Liver (tissue), 9 donors: ENCODE data around the gene UNC79. TPM values are rescaled to one million over a fixed set of nuclear protein-coding genes. Genes with fewer than 3 reads are reported as not detected.

Experiments used
- DNase-seq: peaks from one replicate; pipeline ENCODE4 v3.0.0-alpha.2; 2017; ENCODE audit warnings: low spot score
- H3K27ac ChIP-seq, 2 donors: one replicate each; pipeline ENCODE4 v1.7.0; 2013; ENCODE audit warnings: inconsistent platforms in 2 of 2, low read length in 2 of 2, control low read depth in 1 of 2, low read depth in 1 of 2, mild to moderate bottlenecking in 1 of 2
- H3K27me3 ChIP-seq, 4 donors: one replicate each; pipeline versions ENCODE4 v1.6.1 to v1.7.0; 2013; ENCODE audit warnings: low read length in 3 of 4, inconsistent platforms in 1 of 4, mild to moderate bottlenecking in 1 of 4, moderate library complexity in 1 of 4; ENCODE audit not compliant: control insufficient read depth in 4 of 4, insufficient read depth in 4 of 4
- H3K36me3 ChIP-seq, 4 donors: one replicate each; pipeline versions ENCODE4 v1.6.1 to v1.7.0; 2013; ENCODE audit warnings: low read length in 3 of 4, mild to moderate bottlenecking in 3 of 4, low read depth in 1 of 4, moderate library complexity in 1 of 4; ENCODE audit not compliant: control insufficient read depth in 4 of 4, insufficient read depth in 3 of 4
- H3K4me1 ChIP-seq, 4 donors: one replicate each; pipeline versions ENCODE4 v1.6.1 to v1.7.0; 2013; ENCODE audit warnings: low read length in 3 of 4, mild to moderate bottlenecking in 3 of 4, moderate library complexity in 1 of 4; ENCODE audit not compliant: control insufficient read depth in 4 of 4, insufficient read depth in 4 of 4
- H3K4me3 ChIP-seq, 3 donors: one replicate each; pipeline versions ENCODE4 v1.6.1 to v1.7.0; 2013; ENCODE audit warnings: low read length in 3 of 3, control low read depth in 1 of 3, low read depth in 1 of 3, mild to moderate bottlenecking in 1 of 3
- H3K9ac ChIP-seq, 2 donors: one replicate each; pipeline ENCODE4 v1.7.0; 2013; ENCODE audit warnings: low read length in 2 of 2, mild to moderate bottlenecking in 2 of 2, moderate library complexity in 2 of 2, control low read depth in 1 of 2, low read depth in 1 of 2
- H3K9me3 ChIP-seq, 4 donors: one replicate each; pipeline versions ENCODE4 v1.6.1 to v1.7.0; 2013; ENCODE audit warnings: low read length in 3 of 4; ENCODE audit not compliant: control insufficient read depth in 4 of 4
- CTCF ChIP-seq: fragments of 150-350 bp; IDR thresholded peaks from 2 replicates; pipeline ENCODE4 v1.5.1; 2017; ENCODE audit warnings: improper control_type of control experiment, low read depth, low read length; ENCODE audit not compliant: missing input control
- FOXA1 ChIP-seq: IDR thresholded peaks from 2 replicates; pipeline ENCODE4 v1.6.1; 2016; ENCODE audit warnings: antibody characterized with exemption
- GABPA ChIP-seq, 2 donors: IDR thresholded peaks in 1 of 2; conservative IDR thresholded peaks in 1 of 2; 2 replicates each; pipeline ENCODE4 v1.6.1; 2016; ENCODE audit warnings: antibody characterized with exemption in 2 of 2, mild to moderate bottlenecking in 1 of 2, moderate library complexity in 1 of 2
- HNF4A ChIP-seq, 2 donors: conservative IDR thresholded peaks; 2 replicates each; pipeline ENCODE4 v1.6.1; 2016; ENCODE audit warnings: antibody characterized with exemption in 2 of 2, mild to moderate bottlenecking in 2 of 2
- JUND ChIP-seq, 2 donors: IDR thresholded peaks; 2 replicates each; pipeline ENCODE4 v1.6.1; 2016; ENCODE audit warnings: antibody characterized with exemption in 2 of 2
- RAD21 ChIP-seq, 2 donors: IDR thresholded peaks; 2 replicates each; pipeline ENCODE4 v1.6.1; 2016; ENCODE audit warnings: antibody characterized with exemption in 2 of 2, mild to moderate bottlenecking in 2 of 2
- SP1 ChIP-seq: IDR thresholded peaks from 2 replicates; pipeline ENCODE4 v1.6.1; 2018; ENCODE audit warnings: antibody characterized with exemption, mild to moderate bottlenecking
- YY1 ChIP-seq: IDR thresholded peaks from 2 replicates; pipeline ENCODE4 v1.6.1; 2016; ENCODE audit warnings: antibody characterized with exemption, mild to moderate bottlenecking
- WGBS: extraction: QIAGEN DNeasy Blood & Tissue Kit; methylation state at CpG from one replicate; pipeline ENCODE4 v1.1.7; 2013; 5-methylcytosine and 5-hydroxymethylcytosine counted together
- polyA plus RNA-seq, 2 donors: library from polyadenylated mRNA; stranded (reverse) in 1 of 2; unstranded in 1 of 2; fragments of 200-250 nt in 1 of 2; fragments of >200 nt in 1 of 2; fragmentation: Nextera tagmentation in 1 of 2; extraction: Ambion mirVana in 1 of 2; gene quantifications; one replicate each; pipeline versions ENCODE4 v1.2.1 to v1.2.3, GENCODE V29; 2013 to 2015
- total RNA-seq, 2 donors: library from RNA; depleted of rRNA; stranded (reverse); fragments of >200 nt; gene quantifications; one replicate each; pipeline ENCODE4 v1.2.3, GENCODE V29; 2014
- TF ChIP-seq, protein P1 (sequence below): IDR thresholded peaks from 2 replicates; pipeline ENCODE4 v1.6.1; 2016; ENCODE audit warnings: antibody characterized with exemption
- TF ChIP-seq, protein P2 (sequence below): IDR thresholded peaks from 2 replicates; pipeline ENCODE4 v1.6.1; 2016; ENCODE audit warnings: antibody characterized with exemption
- donor health status: healthy.
- donor health status: healthy.
- donor health status: healthy.
- donor health status: healthy.
- donor health status: healthy.

Gene UNC79
- total and polyA plus RNA-seq, 4 donors, result 0.01 to 0.08 (median 0.05) TPM; not detected in 1

DNA sequence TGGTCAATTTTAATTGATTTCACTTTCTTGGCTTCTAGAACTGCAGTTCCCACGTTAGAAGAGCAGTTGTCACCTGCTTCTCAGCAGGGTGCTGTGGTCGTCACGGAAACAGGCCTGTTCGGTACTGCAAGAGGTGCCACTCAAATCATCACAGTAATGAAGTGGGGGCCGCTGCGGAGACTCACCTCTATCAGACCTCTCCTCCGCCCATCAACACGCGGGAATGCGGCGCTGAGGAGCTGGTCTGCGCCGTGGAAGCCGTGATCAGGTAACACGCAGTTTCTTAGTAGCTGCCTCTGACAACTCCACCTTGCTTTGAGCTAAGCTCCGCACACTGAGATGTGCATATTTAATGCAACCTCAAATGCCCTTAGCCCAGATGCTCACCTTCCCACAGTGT lies 107.2 kb downstream of the UNC79 start:
- DNase-seq, result no peak
- H3K36me3 ChIP-seq, result no peaks in the 10 kb centered on the region
- no peak overlapping the region for H3K27ac ChIP-seq
- H3K9ac ChIP-seq, result no peak overlapping the region
- H3K9me3 ChIP-seq, result no peaks in the 10 kb centered on the region
- WGBS, result 87% methylated on average over 16 of the region's 16 CpGs
- no peaks in the 10 kb centered on the region for H3K4me1 ChIP-seq
- no peak overlapping the region for H3K4me3 ChIP-seq
- TF ChIP-seq, protein P1, sequence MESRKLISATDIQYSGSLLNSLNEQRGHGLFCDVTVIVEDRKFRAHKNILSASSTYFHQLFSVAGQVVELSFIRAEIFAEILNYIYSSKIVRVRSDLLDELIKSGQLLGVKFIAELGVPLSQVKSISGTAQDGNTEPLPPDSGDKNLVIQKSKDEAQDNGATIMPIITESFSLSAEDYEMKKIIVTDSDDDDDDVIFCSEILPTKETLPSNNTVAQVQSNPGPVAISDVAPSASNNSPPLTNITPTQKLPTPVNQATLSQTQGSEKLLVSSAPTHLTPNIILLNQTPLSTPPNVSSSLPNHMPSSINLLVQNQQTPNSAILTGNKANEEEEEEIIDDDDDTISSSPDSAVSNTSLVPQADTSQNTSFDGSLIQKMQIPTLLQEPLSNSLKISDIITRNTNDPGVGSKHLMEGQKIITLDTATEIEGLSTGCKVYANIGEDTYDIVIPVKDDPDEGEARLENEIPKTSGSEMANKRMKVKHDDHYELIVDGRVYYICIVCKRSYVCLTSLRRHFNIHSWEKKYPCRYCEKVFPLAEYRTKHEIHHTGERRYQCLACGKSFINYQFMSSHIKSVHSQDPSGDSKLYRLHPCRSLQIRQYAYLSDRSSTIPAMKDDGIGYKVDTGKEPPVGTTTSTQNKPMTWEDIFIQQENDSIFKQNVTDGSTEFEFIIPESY, result no peak
- TF ChIP-seq YY1, result no peak
- no peak for TF ChIP-seq JUND (IDR thresholded peaks at IDR 0.05)
- TF ChIP-seq, protein P2, sequence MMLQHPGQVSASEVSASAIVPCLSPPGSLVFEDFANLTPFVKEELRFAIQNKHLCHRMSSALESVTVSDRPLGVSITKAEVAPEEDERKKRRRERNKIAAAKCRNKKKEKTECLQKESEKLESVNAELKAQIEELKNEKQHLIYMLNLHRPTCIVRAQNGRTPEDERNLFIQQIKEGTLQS, result no peak
- TF ChIP-seq RAD21 (IDR thresholded peaks at IDR 0.05), result no peak
- no peak for TF ChIP-seq CTCF
- peaks cover 0 to 3% (median 0%) of the 10 kb centered on the region in 4 donors for H3K27me3 ChIP-seq

DNA sequence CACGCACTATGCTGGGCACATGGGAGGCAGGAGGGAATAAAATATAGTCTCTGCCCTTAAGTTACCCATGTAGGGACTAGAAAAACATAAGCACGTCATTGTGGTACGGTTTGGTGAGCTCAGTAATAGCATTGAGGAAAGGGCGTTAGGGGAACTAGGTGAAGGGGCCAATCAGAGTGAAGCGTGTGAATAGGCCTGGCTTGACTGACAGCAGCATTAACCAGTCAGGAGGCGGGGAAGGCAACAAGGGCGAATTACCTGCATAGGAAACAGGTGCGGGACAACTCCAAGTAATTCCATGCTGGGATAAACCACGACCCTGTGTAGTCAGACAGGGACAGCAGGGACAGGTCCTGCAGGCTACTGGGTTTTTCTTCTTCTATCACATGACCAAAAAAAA lies 107.7 kb downstream of the UNC79 start:
- no peak for DNase-seq
- no peak for TF ChIP-seq GABPA (IDR thresholded peaks at IDR 0.05 in 1 of 2, conservative IDR thresholded peaks at IDR 0.05 in 1 of 2)
- no peak for TF ChIP-seq YY1
- no peak for TF ChIP-seq RAD21 (IDR thresholded peaks at IDR 0.05)
- TF ChIP-seq HNF4A (conservative IDR thresholded peaks at IDR 0.05), result no peak
- TF ChIP-seq FOXA1, result no peak
- 92% methylated on average over 9 of the region's 9 CpGs for WGBS
- Histone ChIP-seq H3K4me1 (no peaks in the 10 kb centered on the region), H3K9ac (no peak overlapping the region), H3K27ac (no peak overlapping the region), H3K4me3 (no peak overlapping the region), H3K27me3 (peaks cover 0 to 3% (median 0%) of the 10 kb centered on the region in 4 donors), H3K36me3 (no peaks in the 10 kb centered on the region), H3K9me3 (no peaks in the 10 kb centered on the region)

GRCh38 chr14:93540235-93540634 lies 109.5 kb downstream of the UNC79 start:
- DNase-seq, result no peak
- H3K4me3 ChIP-seq, result no peak overlapping the region
- H3K27me3 ChIP-seq, result peaks cover 0 to 7% (median 0%) of the 10 kb centered on the region in 4 donors
- H3K27ac ChIP-seq, result no peak overlapping the region
- H3K36me3 ChIP-seq, result no peaks in the 10 kb centered on the region
- TF ChIP-seq RAD21 (IDR thresholded peaks at IDR 0.05) (no peak), JUND (IDR thresholded peaks at IDR 0.05) (no peak), SP1 (no peak)
- TF ChIP-seq, protein P1, result no peak
- H3K9ac ChIP-seq, result no peak overlapping the region
- no peaks in the 10 kb centered on the region for H3K4me1 ChIP-seq
- H3K9me3 ChIP-seq, result no peaks in the 10 kb centered on the region
- 67% methylated on average over 1 of the region's 1 CpG for WGBS
